Measurements from ENCODE around the gene KCMF1.
A peak's percentile ranks its signal among the peaks of the same experiment; 100 is the strongest.

Gene KCMF1

DNA sequence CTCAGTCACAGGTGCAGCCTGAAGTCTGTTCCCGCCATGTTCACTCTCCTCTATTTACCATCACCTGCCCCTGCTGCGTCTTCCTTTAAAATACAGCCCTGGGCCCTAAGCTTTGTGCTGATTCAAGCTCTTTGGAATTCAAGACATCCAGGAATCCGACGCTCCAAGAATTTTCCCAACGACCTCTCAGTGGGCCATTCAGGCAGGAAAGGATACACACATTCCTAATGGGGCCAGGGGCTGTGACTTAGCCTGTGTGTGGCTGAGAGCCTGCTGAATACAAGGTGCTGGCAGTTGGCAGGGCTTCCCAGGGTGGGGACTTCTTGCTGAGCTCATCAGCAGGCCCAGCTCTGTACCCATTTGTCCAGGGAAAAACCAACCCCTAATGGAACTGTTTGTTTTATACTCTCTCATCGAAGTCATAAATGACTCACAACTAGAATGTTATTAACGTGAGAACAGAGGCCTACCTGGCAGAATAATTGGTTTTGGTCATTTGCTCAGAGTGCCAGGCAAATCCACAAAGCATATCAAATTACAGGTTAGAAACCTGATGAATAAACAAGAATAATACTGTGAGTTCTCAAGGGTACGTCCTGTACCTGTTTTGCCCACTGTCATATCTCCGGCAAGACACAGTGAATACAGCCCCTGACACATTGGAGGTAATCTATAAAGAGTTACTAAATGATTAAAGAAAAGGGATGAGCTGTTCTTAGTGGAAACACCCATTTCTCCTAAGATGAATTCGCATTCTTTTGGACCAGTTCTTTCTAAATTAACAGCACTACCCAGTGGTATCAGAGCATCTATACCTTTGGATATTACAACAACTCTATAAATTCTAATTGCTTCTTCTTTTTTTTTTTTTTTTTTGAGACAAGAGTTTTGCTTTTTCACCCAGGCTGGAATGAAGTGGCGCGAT, 12.6 kb upstream of the KCMF1 start:
- no peak overlapping the region for H3K27ac ChIP-seq
- no peaks in the 10 kb centered on the region for H3K36me3 ChIP-seq
- H3K9me3 ChIP-seq = no peaks in the 10 kb centered on the region
- H3K4me1 ChIP-seq (ENCODE audit: control insufficient read depth in 1 of 2, insufficient read depth in 1 of 2, low read depth in 1 of 2, low read length in 1 of 2) = peaks cover 0 to 1% of the 10 kb centered on the region in 2 experiments
- TF ChIP-seq, protein P1, sequence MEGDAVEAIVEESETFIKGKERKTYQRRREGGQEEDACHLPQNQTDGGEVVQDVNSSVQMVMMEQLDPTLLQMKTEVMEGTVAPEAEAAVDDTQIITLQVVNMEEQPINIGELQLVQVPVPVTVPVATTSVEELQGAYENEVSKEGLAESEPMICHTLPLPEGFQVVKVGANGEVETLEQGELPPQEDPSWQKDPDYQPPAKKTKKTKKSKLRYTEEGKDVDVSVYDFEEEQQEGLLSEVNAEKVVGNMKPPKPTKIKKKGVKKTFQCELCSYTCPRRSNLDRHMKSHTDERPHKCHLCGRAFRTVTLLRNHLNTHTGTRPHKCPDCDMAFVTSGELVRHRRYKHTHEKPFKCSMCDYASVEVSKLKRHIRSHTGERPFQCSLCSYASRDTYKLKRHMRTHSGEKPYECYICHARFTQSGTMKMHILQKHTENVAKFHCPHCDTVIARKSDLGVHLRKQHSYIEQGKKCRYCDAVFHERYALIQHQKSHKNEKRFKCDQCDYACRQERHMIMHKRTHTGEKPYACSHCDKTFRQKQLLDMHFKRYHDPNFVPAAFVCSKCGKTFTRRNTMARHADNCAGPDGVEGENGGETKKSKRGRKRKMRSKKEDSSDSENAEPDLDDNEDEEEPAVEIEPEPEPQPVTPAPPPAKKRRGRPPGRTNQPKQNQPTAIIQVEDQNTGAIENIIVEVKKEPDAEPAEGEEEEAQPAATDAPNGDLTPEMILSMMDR (IDR thresholded peaks at IDR 0.05) = no peak
- H3K27me3 ChIP-seq = no peaks in the 10 kb centered on the region
- no peak overlapping the region for H3K4me3 ChIP-seq (ENCODE audit: low read depth in 1 of 2, low read length in 1 of 2)

DNA sequence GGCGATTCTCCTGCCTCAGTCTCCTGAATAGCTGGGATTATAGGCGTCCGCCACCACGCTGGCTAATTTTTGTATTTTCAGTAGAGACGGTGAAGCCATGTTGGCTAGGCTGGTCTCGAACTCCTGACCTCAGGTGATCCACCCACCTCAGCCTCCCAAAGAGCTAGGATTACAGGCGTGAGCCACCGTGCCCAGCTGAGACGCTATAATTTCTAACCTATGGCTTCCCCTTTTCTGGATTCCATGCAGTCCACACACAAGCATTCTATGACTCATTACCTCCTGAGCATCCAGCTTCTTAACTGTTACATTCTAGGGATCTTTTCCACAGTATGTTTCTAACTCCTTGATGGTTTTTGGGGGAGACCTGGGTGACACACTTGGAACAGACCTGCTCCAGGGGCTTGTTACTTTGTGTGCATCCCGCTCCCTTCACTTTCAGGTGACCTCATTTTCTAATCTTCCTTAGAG, 11.8 kb upstream of the KCMF1 start:
- peaks cover 6 to 8% of the 10 kb centered on the region in 2 experiments for H3K4me1 ChIP-seq (ENCODE audit: control insufficient read depth in 1 of 2, insufficient read depth in 1 of 2, low read depth in 1 of 2, low read length in 1 of 2)
- H3K36me3 ChIP-seq = no peaks in the 10 kb centered on the region
- no peaks in the 10 kb centered on the region for H3K9me3 ChIP-seq
- TF ChIP-seq, protein P1 (IDR thresholded peaks at IDR 0.05) = no peak
- no peak overlapping the region for H3K27ac ChIP-seq
- H3K4me3 ChIP-seq (ENCODE audit: low read depth in 1 of 2, low read length in 1 of 2) = no peak overlapping the region
- H3K27me3 ChIP-seq = no peaks in the 10 kb centered on the region

DNA sequence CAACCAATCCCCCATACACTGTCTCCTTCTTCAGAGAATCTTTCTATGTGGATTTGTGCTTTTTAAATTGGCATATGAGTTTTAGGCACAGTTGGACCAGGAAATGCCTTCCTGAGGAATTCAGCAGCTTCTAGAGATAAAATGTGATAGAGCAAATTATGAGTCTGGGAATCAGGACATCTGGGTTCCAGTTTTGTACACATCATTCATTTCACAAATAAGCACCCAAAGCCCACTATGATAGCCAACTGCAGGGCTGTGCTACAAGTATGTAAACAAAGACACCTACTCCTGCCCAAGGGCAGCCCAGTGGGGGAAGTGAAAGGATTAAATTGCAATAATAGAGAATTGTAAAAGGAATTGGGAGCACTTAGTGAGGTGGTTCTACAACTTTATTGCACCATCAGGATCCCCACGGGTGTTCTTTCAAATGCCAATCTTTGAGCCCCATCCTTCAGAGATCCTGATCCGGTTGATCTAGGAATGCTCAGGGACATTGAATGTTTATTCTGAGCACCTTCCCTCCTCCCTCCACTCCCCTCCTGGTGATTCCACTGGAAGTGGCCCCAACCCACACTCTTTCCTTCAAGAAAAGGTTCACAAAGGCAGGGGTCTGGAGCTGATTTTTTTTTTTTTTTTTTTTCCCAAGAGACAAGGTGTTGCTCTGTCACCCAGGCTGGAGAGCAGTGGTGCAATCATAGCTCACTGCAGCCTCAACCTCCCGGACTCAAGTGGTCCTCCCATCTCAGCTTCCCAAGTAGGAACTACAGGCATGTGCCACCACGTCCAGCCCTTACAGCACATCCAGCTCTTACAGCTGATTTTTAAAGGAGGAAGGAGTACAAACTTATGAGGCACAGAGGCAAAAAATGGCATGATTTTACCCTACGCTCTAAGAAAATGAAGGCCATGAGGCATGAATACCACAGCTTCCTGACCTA, 11.1 kb upstream of the KCMF1 start:
- Histone ChIP-seq H3K4me3 (ENCODE audit: low read depth in 1 of 2, low read length in 1 of 2) (no peak overlapping the region), H3K4me1 (ENCODE audit: control insufficient read depth in 1 of 2, insufficient read depth in 1 of 2, low read depth in 1 of 2, low read length in 1 of 2) (peaks cover 6 to 13% of the 10 kb centered on the region in 2 experiments), H3K9me3 (no peaks in the 10 kb centered on the region), H3K27ac (no peak overlapping the region), H3K36me3 (no peaks in the 10 kb centered on the region), H3K27me3 (no peaks in the 10 kb centered on the region)
- TF ChIP-seq, protein P1 (IDR thresholded peaks at IDR 0.05) = no peak

DNA sequence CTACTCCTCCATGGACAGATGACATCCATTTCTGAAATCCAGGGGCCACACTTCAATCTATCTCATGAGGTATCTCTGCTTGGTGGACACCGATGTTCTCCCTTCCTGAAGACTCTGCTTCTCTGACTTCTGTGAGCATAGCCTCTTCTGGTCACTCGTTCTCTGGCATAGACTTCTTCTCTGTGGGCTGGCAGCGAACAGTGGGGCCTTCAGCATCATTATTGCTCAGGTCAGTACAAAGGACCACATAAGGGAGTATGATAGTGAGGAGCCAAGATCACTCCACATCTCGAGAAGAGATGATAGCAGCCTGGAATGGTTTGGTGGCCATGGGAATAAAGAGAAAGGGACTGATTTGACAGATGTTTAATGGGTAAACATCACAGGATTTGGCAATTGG, 8.0 kb upstream of the KCMF1 start:
- Histone ChIP-seq H3K27me3 (no peaks in the 10 kb centered on the region), H3K4me1 (ENCODE audit: control insufficient read depth in 1 of 2, insufficient read depth in 1 of 2, low read depth in 1 of 2, low read length in 1 of 2) (peaks cover 13 to 20% of the 10 kb centered on the region in 2 experiments), H3K27ac (no peak overlapping the region), H3K36me3 (no peaks in the 10 kb centered on the region), H3K4me3 (ENCODE audit: low read depth in 1 of 2, low read length in 1 of 2) (no peak overlapping the region), H3K9me3 (no peaks in the 10 kb centered on the region)
- TF ChIP-seq, protein P1 (IDR thresholded peaks at IDR 0.05) = no peak

DNA sequence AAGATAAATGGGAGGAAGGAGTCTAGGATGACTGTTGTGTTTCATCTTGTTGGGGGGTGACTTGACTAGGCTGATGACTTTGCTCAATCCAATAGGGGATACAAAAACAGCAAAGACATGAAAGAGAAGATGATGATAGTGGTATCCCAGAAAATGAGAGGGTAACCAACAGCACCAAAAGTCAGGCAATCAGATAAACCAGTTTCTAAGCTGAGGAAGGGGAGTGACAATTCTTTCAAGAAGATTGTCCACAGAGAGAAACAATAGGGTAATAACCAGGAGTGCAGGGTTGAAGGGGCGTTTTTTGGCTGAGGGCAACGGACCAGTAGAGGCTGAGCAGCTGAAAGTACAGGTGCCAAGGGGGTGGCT, 7.7 kb upstream of the KCMF1 start:
- no peaks in the 10 kb centered on the region for H3K27me3 ChIP-seq
- no peak overlapping the region for H3K4me3 ChIP-seq (ENCODE audit: low read depth in 1 of 2, low read length in 1 of 2)
- peaks cover 17 to 23% of the 10 kb centered on the region in 2 experiments for H3K4me1 ChIP-seq (ENCODE audit: control insufficient read depth in 1 of 2, insufficient read depth in 1 of 2, low read depth in 1 of 2, low read length in 1 of 2)
- TF ChIP-seq, protein P1 (IDR thresholded peaks at IDR 0.05) = no peak
- peak overlapping the region; percentile 67 for H3K27ac ChIP-seq
- no peaks in the 10 kb centered on the region for H3K36me3 ChIP-seq
- no peaks in the 10 kb centered on the region for H3K9me3 ChIP-seq

All from neutrophil (primary cell).